GM19238 (cell line): ENCODE data around the gene ZC3H11A.

ENCODE experiments used
- DNase-seq: peaks from one replicate; pipeline ENCODE4 v3.0.0; 2011; ENCODE audit warnings: low spot score; ENCODE audit not compliant: insufficient read length

Gene ZC3H11A

GRCh38 chr1:203840208-203840808 is 44.9 kb downstream of the ZC3H11A start:
- no peak for DNase-seq

- DNase-seq: no peak
Observed at GRCh38 chr1:203842559-203842876, 47.1 kb downstream of the ZC3H11A start.

- DNase-seq: no peak
Observed at GRCh38 chr1:203843435-203843834, 48.0 kb downstream of the ZC3H11A start.
